Measurements from ENCODE around the gene TSEN34.
"Not testable (repeated sequence)": the region's sequence is repeated elsewhere in the genome, so short reads cannot be mapped to it uniquely, and the experiment has no call there.

DNA sequence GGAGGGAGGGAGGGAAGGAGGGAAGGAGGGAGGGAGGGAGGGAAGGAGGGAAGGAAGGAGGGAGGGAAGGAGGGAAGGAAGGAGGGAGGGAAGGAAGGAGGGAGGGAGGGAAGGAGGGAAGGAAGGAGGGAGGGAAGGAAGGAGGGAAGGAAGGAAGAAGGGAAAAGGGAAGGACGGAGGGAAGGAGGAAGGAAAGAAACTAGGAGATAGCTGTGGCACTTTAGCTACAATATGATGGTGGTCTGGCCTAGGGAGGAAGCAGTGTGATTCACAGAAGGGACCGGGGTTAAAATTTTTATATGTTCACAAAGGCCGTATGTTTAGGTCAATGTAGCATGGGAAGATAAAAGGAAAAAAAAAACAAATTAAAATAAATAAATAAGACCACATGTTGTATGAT, 9.2 kb upstream of the TSEN34 start:
- not testable (repeated sequence) for TF ChIP-seq KLF16 (tag by site-specific recombination; IDR thresholded peaks at IDR 0.05); ZNF324 (tag by site-specific recombination; IDR thresholded peaks at IDR 0.05); ZNF138 (tag by site-specific recombination; IDR thresholded peaks at IDR 0.05; ENCODE audit: borderline replicate concordance); CTCF (tag by site-specific recombination; IDR thresholded peaks at IDR 0.05)

Data from HEK293 (cell line).